PC-9 (cell line): Measurements from ENCODE around the gene CHN1.

ENCODE experiments used
- EZH2 ChIP-seq: fragments of 200-600 bp; sonication (generic); IDR thresholded peaks from 2 replicates; pipeline ENCODE4 v1.8.0; 2017; ENCODE audit warnings: antibody characterized with exemption, low read depth
- TF ChIP-seq, protein P1 (sequence below): fragments of 200-600 bp; sonication (generic); conservative IDR thresholded peaks from 2 replicates; pipeline ENCODE4 v1.6.1; 2017; ENCODE audit warnings: mixed run types, antibody characterized with exemption, mild to moderate bottlenecking, moderate library complexity

- TF ChIP-seq, protein P1, sequence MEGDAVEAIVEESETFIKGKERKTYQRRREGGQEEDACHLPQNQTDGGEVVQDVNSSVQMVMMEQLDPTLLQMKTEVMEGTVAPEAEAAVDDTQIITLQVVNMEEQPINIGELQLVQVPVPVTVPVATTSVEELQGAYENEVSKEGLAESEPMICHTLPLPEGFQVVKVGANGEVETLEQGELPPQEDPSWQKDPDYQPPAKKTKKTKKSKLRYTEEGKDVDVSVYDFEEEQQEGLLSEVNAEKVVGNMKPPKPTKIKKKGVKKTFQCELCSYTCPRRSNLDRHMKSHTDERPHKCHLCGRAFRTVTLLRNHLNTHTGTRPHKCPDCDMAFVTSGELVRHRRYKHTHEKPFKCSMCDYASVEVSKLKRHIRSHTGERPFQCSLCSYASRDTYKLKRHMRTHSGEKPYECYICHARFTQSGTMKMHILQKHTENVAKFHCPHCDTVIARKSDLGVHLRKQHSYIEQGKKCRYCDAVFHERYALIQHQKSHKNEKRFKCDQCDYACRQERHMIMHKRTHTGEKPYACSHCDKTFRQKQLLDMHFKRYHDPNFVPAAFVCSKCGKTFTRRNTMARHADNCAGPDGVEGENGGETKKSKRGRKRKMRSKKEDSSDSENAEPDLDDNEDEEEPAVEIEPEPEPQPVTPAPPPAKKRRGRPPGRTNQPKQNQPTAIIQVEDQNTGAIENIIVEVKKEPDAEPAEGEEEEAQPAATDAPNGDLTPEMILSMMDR = no peak
- TF ChIP-seq EZH2 = no peak
Measured at GRCh38 chr2:174815526-174815925, 189.7 kb downstream of the CHN1 start.
